HG02571 (cell line): ENCODE data around the gene OTOG.

Source experiments
- ATAC-seq: cut with Tn5 transposase; IDR thresholded peaks from one replicate; pipeline ENCODE4 v1.9.1; 2021; ENCODE audit warnings: mild to moderate bottlenecking, moderate library complexity; ENCODE audit not compliant: unreplicated experiment

OTOG gene

GRCh38 chr11:17558025-17558780 is 11.1 kb downstream of the OTOG start:
- no peak for ATAC-seq

DNA sequence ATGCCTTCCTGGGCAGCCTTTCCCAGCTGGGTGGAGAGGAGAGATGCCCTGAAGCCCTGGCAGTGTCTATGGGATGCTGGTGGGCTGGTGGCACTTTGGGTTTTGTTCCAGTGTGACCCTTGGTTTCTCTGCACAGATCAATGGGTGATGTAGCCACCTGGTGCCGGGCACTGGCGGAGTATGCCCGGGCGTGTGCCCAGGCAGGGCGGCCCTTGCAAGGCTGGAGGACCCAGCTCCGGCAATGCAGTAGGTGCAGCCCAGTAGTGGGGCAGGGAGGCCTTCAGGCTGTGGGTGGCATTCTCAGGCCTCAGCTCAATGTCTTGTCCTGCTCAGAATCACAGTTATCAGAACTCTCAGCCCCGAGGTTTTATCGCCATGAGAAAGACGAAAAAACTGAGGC is 11.9 kb downstream of the OTOG start:
- no peak for ATAC-seq

DNA sequence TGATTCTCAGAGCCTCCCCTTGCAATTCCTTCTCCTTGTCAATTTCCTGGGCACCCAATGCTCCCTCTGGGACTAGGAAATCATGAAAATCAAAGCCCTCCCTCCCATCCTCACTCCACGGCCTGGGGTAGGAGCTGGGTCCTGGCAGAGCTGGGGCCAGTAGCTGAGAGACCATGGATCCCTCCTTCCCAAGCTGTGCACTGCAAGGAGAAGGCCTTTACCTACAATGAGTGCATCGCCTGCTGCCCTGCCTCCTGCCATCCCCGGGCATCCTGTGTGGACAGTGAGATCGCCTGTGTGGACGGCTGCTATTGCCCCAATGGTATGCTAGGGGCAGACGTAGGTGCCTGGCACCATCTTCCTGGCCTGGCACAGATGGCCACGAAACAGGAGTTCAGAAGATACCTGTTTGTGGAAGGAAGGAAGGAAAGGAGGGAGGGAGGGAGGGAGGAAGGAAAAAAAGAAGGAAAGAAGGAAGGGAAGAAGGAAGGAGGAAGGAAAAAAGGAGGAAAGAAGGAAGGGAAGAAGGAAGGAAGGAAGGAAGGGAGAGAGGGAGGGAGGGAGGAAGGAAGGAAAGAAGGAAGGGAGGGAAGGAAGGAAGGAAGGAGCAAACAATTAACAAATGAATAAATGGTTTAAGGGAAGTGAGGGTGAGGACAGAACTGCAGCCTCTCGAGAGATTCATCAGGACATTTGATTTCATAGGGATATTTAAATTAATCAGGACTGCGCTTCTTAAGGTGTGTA is 12.5 kb downstream of the OTOG start:
- no peak for ATAC-seq

DNA sequence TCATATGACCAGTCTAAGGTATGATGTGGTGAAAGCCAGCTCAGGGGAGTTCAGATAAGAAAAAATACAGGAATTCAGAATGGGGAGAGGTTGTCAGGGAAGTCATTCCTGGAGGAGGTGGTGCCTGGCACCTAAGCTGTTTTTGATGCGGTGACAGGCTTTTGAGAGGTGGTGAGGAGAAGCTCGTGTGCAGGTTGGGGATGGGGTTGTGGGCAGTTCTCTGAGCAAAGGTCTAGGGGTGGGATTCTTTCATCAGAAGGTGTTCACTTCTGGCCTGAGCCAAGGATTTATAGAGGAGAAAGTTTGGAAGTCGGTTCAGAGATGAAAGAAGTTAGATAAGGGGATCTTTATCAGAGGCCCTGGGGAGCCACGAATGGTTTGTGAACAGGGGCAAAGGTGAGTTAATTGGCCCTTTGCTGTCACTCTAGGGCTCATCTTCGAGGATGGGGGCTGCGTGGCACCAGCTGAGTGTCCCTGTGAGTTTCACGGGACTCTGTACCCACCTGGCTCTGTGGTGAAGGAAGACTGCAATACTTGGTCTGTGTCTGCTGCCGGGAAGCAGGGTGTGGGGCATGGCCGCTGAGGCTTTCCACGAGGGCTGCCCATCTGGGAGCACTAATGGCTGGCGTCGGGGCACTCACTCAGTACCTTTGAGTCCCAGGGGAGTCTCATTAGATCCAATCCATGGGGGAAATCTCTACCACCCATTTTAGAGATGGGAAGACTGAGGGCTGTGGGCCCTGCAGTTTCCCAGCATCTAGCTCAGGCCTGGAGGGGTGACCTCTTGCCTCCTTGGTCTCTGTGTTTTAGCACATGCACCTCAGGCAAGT is 13.4 kb downstream of the OTOG start:
- no peak for ATAC-seq

- ATAC-seq: no peak
Measured at GRCh38 chr11:17561111-17561415, 14.0 kb downstream of the OTOG start.

GRCh38 chr11:17561526-17561925 is 14.5 kb downstream of the OTOG start:
- ATAC-seq: no peak

DNA sequence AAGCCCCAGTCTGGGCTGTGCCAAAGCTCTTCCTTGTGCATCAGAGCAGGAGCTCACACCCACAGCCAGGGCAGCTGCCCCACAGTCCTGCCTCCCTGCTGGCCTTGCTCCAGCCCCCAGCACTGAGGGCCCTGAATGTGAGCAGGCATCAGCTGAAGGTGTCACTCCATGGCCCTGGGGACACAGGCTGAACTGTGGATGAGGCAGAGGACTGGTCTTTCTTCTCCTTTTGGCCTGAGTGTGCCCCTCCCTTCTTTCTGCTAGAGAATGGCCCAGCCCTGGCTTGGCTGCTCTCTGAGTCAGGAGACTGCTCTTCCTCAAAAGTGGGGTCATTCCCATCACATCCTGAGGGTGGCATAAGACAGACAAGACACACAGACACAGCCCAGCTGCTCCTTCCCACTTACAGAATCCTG is 16.2 kb downstream of the OTOG start:
- ATAC-seq: no peak

DNA sequence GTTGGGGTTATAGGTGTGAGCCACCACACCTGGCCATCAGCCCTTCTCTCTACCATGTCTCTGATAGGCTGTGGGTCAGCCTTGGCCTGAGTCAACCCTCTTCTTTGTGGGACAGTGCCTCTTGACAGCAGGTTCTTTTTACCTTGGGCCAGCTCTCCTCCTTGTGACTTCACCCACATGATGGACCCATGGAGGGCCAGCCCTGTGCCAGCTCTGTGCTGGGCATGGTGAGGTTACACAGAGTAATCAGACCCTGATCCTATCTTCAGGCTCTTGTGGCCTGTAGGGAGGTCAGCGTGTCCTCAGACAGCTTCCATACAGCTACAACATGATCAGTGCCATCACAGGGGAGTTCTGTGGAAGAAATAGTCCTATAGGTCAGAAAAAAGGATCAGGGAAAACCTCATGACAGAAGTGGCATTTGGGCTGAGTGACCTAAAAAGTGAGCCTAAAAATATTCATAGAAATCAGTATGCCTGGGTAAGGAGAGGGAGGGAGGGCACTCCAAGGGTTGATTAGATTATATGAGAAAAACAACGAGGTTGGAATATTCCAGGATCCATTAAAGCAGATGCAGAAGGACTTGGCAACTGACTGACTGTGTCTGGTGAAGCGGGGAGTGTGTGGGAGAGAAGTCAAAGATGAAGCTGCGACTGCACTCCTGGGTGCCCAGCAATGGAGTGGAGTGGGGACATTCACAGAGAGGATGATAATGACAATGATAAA is 17.1 kb downstream of the OTOG start:
- no peak for ATAC-seq

DNA sequence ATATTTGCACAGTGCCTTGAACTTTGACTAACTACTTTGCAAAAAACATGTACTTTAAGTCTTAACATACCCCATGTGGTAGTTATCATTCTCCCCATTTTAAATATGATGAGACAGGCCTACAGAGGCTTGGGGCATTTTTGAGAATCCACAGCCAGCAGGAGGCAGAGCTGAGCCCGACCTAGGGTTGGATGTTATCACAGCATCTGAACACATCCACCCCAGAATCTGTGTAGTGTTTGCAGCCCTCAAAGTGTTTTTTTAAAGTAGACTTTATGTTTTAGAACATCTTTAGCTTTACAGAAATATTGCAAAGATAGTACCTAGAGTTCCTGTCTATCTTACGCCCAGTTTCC is 17.6 kb downstream of the OTOG start:
- ATAC-seq: no peak

DNA sequence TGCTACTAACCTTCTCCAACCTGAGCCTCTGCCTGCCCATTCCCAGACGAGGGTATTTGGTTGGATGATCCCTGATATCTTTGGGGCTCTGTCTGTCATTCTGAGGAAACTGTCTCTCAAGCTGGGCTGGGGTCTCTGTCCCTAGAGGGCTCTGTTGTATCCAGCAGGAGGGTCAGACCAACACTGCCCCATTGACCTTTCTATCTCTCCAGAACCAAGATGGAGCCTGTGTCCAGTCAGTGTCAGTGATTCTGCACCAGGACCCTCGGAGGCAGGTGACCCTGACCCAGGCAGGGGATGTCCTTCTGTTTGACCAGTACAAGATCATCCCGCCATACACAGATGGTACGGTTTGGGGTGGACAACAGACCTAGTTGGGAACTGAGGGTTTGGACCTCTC is 21.9 kb downstream of the OTOG start:
- ATAC-seq: no peak

DNA sequence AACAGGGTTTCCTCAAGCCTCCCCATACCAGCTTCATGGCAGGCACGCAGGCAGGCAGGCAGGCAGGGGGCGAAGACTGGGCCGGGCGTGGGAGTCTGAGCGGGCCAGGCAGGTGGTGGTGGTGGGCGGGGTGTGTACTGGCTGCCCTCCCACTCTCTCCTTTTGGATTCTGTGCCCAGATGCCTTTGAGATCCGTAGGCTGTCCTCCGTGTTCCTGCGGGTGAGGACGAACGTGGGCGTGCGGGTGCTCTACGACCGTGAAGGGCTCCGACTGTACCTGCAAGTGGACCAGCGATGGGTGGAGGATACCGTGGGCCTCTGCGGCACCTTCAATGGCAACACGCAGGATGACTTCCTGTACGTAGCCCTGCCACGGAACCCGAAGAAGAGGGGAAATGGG is 23.0 kb downstream of the OTOG start:
- no peak for ATAC-seq

- ATAC-seq: no peak
Measured at GRCh38 chr11:17571431-17572358, 24.6 kb downstream of the OTOG start.

- ATAC-seq: no peak
Measured at GRCh38 chr11:17572359-17572690, 25.3 kb downstream of the OTOG start.

DNA sequence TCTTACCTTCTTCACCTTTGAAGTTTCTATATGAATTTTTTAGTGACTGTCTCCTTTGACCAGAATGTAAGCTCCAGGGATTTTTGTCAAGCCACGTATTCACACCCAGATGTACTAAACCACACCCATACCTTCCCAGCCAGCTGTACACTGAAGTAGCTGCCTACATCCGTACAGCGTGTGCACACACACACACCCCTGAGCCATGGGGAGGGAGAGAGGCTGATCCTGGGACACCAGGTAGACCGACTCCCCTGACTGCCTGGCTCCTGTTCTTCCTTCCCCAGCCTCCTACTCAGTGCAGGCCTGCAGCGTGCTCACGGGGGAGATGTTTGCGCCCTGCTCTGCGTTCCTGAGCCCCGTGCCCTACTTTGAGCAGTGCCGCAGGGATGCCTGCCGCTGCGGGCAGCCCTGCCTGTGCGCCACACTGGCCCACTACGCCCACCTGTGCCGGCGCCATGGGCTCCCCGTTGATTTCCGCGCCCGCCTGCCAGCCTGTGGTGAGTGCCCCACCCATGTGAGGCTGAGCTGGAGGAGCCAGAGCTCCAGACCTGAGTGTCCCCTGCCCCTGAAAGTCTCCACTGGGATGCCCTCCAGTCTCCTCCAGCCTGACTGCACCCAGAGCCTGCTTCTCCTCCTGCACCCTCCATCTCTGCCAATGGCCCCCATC is 25.9 kb downstream of the OTOG start:
- no peak for ATAC-seq

GRCh38 chr11:17573526-17573925 is 26.5 kb downstream of the OTOG start:
- ATAC-seq: no peak

DNA sequence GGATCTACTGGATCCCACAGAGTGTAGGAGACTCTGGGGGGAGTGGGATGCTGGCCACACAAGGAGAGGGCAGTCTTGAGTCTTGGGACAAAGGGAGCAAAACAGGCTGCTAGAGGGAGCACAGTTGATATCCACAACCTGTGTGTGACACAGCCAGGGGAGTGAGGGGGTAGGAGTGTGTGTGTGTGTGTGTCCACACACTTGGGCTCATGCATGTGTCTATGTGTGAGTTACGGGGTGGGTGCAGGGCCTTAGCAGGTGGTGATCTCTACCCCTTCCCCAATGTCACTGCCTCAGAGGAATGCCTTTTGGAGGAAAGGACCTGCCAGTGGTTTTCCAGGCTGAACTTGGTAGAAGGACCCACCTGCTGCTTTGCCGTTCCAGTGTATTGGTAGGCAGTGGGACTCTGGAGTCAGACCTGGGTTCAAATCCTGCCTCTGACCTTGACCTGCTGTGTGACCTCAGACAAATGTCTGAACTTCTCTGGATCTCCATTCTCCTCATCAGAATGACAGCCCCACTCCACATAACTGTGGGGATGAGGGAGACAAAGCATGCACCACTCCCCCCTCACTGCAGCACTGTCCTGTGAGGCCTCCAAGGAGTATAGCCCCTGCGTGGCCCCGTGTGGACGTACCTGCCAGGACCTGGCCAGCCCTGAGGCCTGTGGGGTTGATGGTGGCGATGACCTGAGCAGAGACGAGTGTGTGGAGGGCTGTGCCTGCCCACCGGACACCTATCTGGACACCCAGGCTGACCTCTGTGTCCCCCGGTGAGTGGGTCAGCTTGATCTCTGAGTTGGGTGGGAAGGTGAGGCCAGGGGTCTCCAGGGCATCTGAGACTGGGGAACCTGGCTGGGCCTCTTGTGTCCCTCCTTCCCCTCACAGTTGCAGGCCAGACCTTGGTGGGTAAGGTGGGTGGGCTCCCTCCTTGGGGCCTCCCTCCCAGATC is 27.4 kb downstream of the OTOG start:
- ATAC-seq: no peak

DNA sequence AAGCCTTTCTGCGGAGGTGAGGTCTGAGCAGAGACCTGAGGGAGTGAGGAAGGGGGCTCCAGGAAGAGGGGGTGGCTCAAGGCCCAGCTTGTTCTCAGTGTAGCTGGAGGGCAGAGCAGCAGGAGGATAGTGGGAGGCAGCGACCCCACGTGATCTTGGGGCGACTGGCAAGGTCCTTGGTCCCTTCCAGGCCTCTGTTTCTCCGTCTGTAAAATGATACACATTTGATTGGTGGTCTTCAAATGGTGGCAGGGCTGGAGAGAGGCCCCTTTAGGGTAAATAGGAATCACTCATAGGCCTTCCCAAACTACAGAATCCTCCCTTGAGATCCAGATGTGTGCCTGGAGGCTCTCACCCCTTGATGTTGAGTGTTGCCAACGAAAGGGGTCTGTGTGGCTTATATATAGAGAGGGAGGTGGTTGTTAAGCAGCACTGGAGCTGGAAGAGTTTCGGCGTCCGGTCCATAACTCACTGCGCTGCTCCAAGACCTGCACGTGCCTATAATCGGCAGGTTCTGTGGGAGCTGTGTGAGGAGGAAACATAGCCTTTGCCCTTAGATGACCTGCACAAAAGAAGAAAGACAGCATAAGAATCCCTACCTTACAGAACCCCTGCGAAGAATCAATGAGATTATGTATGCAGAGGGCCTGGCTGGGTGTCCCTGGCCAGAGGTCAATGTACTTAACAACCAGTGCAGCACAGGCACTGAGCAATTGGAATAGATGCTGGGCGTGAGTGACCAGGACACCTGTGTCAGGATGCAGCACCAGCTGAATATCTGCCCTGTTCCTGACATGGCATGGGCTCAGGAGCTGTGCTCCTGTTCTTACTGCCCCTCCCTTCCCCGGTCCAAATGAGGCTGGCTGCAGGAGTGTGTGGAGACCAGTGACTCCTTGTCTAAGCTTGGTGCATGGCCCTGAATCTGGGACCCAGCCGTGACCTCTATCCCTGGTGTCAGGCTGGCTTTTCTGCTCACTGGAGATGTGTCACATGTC is 28.7 kb downstream of the OTOG start:
- ATAC-seq: no peak
